CD4-positive, alpha-beta T cell treated with Interleukin-6 for 4 hours (primary cell): ENCODE results near the gene CAPN3.

Experiments used
- DNase-seq: peaks from one replicate; pipeline ENCODE4 v3.0.0-alpha.2; 2020; ENCODE audit warnings: mixed read lengths

Gene CAPN3

DNA sequence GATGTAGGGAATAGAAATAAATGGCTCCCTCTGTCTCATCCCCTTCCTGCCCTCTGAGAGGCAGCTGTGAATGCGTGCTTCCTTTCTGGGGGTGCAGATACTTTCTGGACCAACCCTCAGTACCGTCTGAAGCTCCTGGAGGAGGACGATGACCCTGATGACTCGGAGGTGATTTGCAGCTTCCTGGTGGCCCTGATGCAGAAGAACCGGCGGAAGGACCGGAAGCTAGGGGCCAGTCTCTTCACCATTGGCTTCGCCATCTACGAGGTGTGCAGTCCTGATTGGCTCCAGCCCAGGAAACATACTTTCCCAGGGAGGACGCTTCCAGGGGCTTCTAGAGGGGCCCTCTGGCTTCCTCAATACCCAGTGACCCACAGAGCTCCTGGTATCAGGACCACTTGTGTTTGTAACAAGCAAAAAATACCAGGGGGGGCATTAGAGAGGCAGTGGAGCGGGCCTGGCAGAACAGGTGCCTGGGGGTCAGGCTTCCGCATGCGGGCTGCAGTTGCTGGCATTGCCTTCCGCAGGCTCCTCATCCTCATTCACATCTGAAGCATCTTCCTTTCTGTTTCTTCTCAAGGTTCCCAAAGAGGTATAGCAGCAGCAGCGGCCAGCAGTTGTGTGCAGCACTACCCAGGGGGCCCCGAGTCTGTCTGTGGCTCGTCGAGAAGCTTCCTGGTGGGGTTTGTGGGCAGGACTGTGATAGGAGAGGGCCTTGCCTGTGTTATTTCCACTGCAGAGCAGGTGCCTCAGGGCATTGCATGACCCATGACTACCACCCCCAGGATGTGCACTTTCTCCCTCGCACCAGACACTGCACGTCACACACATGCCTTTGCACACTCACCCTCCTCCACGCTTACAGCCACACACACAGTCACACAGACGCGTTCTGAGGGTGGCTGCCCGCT lies 42.5 kb downstream of the CAPN3 start:
- DNase-seq = no peak

GRCh38 chr15:42402455-42403205 lies 43.3 kb downstream of the CAPN3 start:
- DNase-seq = no peak

GRCh38 chr15:42403389-42403788 lies 44.1 kb downstream of the CAPN3 start:
- no peak for DNase-seq

DNA sequence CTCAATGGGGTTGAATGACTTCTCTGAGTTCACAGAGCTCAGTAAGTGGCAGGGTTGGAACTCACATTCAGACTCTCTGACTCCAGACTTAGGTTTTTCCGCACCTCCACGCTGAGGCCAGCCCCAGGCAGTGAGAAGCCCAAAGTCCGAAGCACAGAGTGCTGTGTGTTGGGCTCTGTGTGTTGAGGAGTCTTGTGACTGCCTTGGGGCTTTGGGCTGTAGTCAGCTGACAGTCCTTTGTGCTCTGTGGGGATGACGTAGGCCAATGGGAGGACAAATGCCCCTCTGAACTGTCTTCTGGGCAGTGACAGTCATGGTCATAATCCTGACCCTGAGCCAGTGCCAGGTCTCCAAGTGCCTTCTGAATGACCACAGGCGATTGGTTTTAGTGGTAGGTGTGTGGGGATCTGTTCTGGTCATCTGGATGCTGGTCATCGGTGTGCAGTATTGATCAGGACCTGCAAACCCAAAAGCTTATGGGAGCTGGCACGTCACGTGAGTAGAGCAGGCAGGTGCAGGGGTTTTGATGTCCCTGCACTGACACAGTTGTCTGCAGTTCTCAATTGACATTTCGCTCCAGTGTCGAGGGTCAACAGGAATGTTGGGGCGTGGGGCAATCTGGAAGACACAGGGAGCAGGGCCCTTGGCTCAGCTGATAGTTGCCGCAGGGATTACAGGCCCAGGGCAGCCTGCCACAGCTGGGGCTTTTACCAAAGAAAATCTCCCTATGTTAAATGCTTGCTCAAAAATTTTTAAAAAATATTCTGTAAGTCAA lies 45.3 kb downstream of the CAPN3 start:
- no peak for DNase-seq

DNA sequence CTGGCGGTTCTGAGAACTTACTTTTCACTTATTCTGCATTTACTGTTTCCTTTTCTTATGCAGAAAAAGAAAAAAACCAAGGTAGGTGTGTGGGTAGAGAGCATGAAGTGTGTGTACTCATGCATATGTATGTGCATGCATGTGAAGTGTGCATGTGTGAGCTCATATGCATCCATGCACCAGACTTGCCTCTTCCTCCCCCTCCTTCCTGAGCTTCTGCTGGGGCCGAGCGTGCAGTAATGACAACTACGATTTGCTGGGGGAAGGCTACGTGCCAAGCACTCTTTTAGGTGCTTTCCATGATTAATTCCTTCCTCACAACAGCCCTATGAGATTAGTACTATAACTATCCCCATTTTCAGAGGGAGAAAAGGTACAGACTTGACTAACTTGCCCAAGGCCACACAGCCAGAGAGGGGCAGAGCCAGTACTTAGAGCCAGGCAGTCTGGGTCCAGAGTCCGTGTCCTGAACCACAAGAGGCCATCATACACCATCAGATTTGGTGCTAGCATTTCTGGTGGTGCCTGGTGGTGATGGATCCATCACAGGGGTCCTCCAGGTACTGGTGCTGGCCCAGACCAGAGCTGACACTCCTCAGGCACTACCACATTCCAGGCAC lies 46.7 kb downstream of the CAPN3 start:
- DNase-seq = no peak

DNA sequence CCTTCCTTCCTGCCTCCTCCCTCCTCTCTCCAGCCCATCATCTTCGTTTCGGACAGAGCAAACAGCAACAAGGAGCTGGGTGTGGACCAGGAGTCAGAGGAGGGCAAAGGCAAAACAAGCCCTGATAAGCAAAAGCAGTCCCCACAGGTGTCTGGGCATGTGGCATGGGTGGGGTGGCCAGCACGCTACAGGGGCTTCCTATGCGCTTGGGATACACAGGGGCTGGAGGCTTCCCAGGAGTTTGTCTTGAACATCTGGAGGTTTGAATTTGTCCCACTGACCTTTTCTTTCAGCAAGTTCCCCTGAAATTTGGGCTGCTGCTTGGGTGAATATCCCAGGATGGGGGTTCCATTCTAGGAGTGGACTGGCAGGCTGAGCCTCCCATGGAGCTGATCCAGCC lies 48.9 kb downstream of the CAPN3 start:
- no peak for DNase-seq

- DNase-seq = no peak
Measured at GRCh38 chr15:42409011-42409410, 49.7 kb downstream of the CAPN3 start.

DNA sequence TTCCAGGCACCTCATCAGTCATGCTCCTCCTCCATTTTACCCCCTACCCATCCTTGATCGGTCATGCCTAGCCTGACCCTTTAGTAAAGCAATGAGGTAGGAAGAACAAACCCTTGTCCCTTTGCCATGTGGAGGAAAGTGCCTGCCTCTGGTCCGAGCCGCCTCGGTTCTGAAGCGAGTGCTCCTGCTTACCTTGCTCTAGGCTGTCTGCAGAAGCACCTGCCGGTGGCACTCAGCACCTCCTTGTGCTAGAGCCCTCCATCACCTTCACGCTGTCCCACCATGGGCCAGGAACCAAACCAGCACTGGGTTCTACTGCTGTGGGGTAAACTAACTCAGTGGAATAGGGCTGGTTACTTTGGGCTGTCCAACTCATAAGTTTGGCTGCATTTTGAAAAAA lies 52.6 kb downstream of the CAPN3 start:
- DNase-seq = no peak

DNA sequence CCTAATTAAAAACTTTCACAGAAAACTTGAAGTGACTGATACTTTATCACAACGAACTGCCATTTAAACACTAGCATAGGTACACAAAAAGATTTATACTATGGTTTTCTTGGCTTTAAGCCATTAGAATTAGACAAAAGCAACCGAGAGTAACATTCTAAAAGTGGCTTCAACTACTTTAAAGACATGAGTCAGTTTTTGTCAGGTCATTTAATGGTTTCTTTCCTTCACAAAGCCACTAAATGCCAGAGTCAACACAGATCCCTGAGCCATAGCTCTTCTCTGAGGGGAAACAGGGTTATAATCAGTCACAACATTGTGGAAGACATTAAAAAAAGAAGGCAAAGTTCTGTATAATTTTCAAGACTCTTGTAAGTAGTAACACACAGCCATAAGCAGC lies 54.6 kb downstream of the CAPN3 start:
- no peak for DNase-seq

DNA sequence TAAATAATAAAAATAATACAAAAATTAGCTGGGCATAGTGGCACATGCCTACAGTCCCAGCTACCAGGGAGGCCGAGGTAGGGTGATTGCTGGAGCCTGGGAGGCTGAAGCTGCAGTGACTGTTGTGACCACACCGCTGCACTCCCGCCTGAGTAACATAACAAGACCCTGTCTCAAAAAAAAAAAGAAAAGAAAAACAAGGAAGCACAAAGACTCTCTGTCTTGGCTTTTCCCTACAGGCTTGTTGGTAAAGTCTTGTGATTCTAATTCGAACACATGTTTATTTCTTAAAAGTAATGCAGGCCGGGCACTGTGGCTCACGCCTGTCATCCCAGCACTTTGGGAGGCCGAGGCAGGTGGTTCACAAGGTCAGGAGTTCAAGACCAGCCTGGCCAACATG lies 60.1 kb downstream of the CAPN3 start:
- no peak for DNase-seq

- no peak for DNase-seq
Measured at GRCh38 chr15:42421376-42421775, 62.1 kb downstream of the CAPN3 start.

DNA sequence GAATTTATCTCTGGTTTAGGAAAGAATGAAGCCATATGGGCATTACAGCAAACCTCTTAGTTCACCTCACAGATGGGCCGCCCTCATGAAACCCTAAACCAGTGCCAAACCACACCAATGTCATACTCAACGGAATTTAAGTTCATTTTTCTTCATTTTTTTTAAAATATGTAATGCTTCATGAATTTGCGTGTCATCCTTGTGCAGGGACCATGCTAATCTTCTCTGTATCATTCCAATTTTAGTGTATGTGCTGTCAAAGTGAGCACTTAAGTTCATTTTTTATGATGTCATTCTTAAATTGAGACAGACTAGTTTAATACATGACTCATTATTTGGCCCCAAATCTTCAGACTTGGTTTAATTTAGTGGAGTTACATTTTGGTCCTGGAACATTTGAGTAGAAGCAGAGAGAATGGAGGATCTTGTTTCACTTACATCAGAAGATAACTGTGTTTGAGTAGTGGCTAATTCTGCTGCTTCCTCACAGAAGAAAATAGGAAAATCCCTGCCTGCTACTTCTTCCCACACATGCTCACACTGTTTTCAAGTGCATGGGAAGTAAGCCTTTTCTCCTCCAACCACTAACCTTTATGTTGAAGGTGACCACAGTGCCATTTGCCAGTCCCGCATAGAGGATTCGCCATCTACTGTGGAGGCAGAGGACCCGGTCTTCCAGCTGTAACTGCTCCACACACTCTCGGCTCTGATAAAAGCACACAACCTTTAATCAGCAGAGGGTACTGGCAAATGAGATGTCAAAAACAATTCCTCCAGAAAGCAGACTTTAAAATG lies 68.3 kb downstream of the CAPN3 start:
- no peak for DNase-seq

- no peak for DNase-seq
Measured at GRCh38 chr15:42444415-42445063, 85.2 kb downstream of the CAPN3 start.

DNA sequence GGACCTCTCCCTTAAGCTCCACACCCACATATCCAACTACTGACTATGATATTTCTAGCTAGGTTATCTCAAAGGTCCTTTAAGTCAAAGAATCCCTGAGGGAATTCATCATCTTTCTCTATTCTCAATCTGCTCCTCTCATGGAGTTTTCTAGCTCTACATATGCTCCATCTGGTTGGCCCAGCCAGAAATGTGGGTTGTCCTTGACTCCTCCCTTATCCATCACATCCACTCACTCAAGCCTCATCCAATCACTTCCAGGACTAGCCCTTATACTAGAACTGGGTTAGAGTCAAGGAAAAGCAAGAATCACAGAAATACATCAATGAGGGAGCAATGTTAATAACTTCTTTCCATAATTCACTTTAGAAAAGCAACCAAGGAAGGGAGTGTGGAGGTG lies 86.2 kb downstream of the CAPN3 start:
- no peak for DNase-seq

GRCh38 chr15:42447599-42447998 lies 88.3 kb downstream of the CAPN3 start:
- DNase-seq = no peak

- DNase-seq = no peak
Measured at GRCh38 chr15:42448281-42448680, 89.0 kb downstream of the CAPN3 start.

- DNase-seq = no peak
Measured at GRCh38 chr15:42449770-42450424, 90.6 kb downstream of the CAPN3 start.

- DNase-seq = no peak
Measured at GRCh38 chr15:42450425-42450790, 91.1 kb downstream of the CAPN3 start.

GRCh38 chr15:42453826-42454225 lies 94.5 kb downstream of the CAPN3 start:
- DNase-seq = no peak

DNA sequence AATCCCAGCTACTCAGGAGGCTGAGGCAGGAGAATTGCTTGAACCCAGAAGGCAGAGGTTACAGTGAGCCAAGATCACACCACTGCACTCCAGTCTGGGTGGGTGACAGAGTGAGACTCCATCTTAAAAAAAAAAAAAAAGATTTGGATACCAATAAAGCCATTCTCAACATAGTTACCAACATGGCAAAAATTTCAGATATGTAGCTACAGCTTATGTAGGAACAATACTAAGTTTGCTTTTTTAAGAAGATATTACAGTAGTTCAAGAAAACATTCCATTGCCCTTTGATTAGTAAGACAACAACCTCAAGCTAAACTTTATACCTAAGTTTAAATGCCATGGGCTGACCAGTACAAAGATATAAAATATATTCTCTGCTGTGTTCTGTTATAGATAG lies 97.2 kb downstream of the CAPN3 start:
- no peak for DNase-seq

DNA sequence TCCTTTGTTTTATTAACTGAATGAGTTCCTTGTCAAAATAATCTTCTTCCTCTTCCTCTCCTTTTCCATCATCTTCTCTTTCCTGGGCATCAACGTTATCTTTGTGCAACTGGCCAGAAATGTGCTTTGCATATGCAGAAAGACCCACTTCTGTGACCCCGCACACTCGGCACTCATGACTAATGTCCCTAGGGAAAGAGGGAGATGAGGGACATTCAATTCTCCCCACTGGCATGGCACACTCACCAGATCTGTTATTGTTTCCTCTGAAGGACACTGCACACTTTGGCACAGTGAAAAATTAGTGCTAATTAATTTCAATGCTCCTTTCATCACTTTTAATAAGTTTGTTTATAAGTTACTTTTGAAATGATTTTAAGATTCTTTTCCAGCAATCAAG lies 97.7 kb downstream of the CAPN3 start:
- no peak for DNase-seq
